HG02642 (cell line): ENCODE results near the gene DCLK3.

Experiments
- ATAC-seq: cut with Tn5 transposase; IDR thresholded peaks from one replicate; pipeline ENCODE4 v1.9.1; 2021; ENCODE audit warnings: mild to moderate bottlenecking; ENCODE audit not compliant: unreplicated experiment, poor library complexity

DCLK3 gene

GRCh38 chr3:36679384-36680200 is 84.8 kb downstream of the DCLK3 start:
- ATAC-seq: peak; percentile 58

- no peak for ATAC-seq
These were observed 85.9 kb downstream of the DCLK3 start for GRCh38 chr3:36678216-36679013.

- peak; percentile 69 for ATAC-seq
These were observed 86.9 kb downstream of the DCLK3 start for GRCh38 chr3:36677331-36678007.

GRCh38 chr3:36674816-36675215 is 89.5 kb downstream of the DCLK3 start:
- no peak for ATAC-seq

- no peak for ATAC-seq
These were observed 94.6 kb downstream of the DCLK3 start for GRCh38 chr3:36669764-36670163.

- ATAC-seq: no peak
These were observed 98.2 kb downstream of the DCLK3 start for GRCh38 chr3:36666166-36666565.

- ATAC-seq: peak; percentile 88
These were observed 100.6 kb downstream of the DCLK3 start for GRCh38 chr3:36663666-36664291.

- ATAC-seq: no peak
These were observed 101.7 kb downstream of the DCLK3 start for GRCh38 chr3:36662626-36663025.
